A549 (cell line): ENCODE results near the gene AUH. TPM values are rescaled to one million over a fixed set of nuclear protein-coding genes. Genes with fewer than 3 reads are reported as not detected.

ENCODE experiments used
- ATAC-seq, 2 experiments: fragments of 200-7000 bp in 1 of 2; fragments of >200 bp in 1 of 2; cut with Nextera tagmentation in 1 of 2; cut with Tn5 transposase in 1 of 2; 3 replicates each; pipeline versions ENCODE4 v1.8.0 to v1.9.1; 2018 to 2020; ENCODE audit warnings: mild to moderate bottlenecking in 1 of 2, moderate library complexity in 1 of 2
- CTCF ChIA-PET: fragments of 300-600 bp; sonication (Branson Sonifier 250); formaldehyde crosslinking; extraction: SDS; loops from one replicate; lab custom pipeline; 2021; ENCODE audit warnings: antibody characterized with exemption, inconsistent platforms; lab: Yijun Ruan, JAX
- POLR2A ChIA-PET: fragments of 350-600 bp; formaldehyde crosslinking; extraction: SDS; loops from one replicate; lab custom pipeline; 2021; ENCODE audit warnings: antibody characterized with exemption, inconsistent platforms; lab: Yijun Ruan, JAX
- DNase-seq, 2 experiments: peaks; one replicate each; pipeline versions ENCODE4 v3.0.0 to v3.0.0-alpha.2; 2011 to 2016; ENCODE audit warnings: low read depth in 1 of 2, low spot score in 1 of 2
- FAIRE-seq: peaks from 2 replicates; lab custom pipeline; 2011; peaks lifted over from hg19 to GRCh38; lab: Jason Lieb, UNC
- H3K27ac ChIP-seq, 2 experiments: fragments of >200 bp; sonication (Bioruptor Twin); formaldehyde crosslinking; 3 replicates each; pipeline ENCODE4 v1.5.1; 2016 to 2017
- H3K4me1 ChIP-seq: fragments of >200 bp; sonication (Bioruptor Twin); formaldehyde crosslinking; 3 replicates; pipeline ENCODE4 v1.6.1; 2016
- H3K4me2 ChIP-seq: fragments of >200 bp; sonication (Bioruptor Twin); formaldehyde crosslinking; 3 replicates; pipeline ENCODE4 v1.6.1; 2016
- H3K4me3 ChIP-seq: fragments of >200 bp; sonication (Bioruptor Twin); formaldehyde crosslinking; 3 replicates; pipeline ENCODE4 v1.5.1; 2016
- H3K9me3 ChIP-seq: fragments of >200 bp; sonication (Bioruptor Twin); formaldehyde crosslinking; 3 replicates; pipeline ENCODE4 v1.6.1; 2016
- CBX8 ChIP-seq: fragments of 200-600 bp; sonication (generic); IDR thresholded peaks from 2 replicates; pipeline ENCODE4 v1.6.1; 2016
- CHD2 ChIP-seq: fragments of 150-350 bp; IDR thresholded peaks from 2 replicates; pipeline ENCODE4 v1.6.1; 2014; ENCODE audit warnings: low read length; ENCODE audit not compliant: partially characterized antibody
- CHD4 ChIP-seq: fragments of 200-600 bp; sonication (generic); IDR thresholded peaks from 2 replicates; pipeline ENCODE4 v1.6.1; 2016; ENCODE audit warnings: antibody characterized with exemption, mild to moderate bottlenecking, borderline replicate concordance
- E2F6 ChIP-seq: IDR thresholded peaks from 2 replicates; pipeline ENCODE4 v1.6.1; 2012; ENCODE audit warnings: low read depth, borderline replicate concordance
- EHF ChIP-seq: fragments of 250-450 bp; sonication (Bioruptor Pico); IDR thresholded peaks from 2 replicates; pipeline ENCODE4 v1.5.0; 2020; ENCODE audit warnings: mild to moderate bottlenecking
- ELK1 ChIP-seq: fragments of 150-350 bp; IDR thresholded peaks from 2 replicates; pipeline ENCODE4 v1.6.1; 2014; ENCODE audit warnings: low read depth, mild to moderate bottlenecking, low read length
- ESRRA ChIP-seq: fragments of 150-350 bp; IDR thresholded peaks from 2 replicates; pipeline ENCODE4 v1.6.1; 2014; ENCODE audit warnings: mild to moderate bottlenecking, low read length, borderline replicate concordance
- FOSB ChIP-seq: fragments of 250-450 bp; sonication (Bioruptor Pico); IDR thresholded peaks from 2 replicates; pipeline ENCODE4 v1.5.0; 2020; ENCODE audit warnings: mild to moderate bottlenecking, moderate library complexity
- FOXS1 ChIP-seq: fragments of 250-450 bp; sonication (Bioruptor Pico); IDR thresholded peaks from 2 replicates; pipeline ENCODE4 v1.5.0; 2020; ENCODE audit warnings: mild to moderate bottlenecking, moderate library complexity
- HMGXB4 ChIP-seq: fragments of 250-450 bp; sonication (Bioruptor Pico); IDR thresholded peaks from 2 replicates; pipeline ENCODE4 v1.5.0; 2021; ENCODE audit warnings: mild to moderate bottlenecking, moderate library complexity, borderline replicate concordance
- HOXA7 ChIP-seq: fragments of 250-450 bp; sonication (Bioruptor Pico); IDR thresholded peaks from 2 replicates; pipeline ENCODE4 v1.5.0; 2020; ENCODE audit warnings: mild to moderate bottlenecking, moderate library complexity
- JUNB ChIP-seq: fragments of >200 bp; sonication (Bioruptor Twin); formaldehyde crosslinking; IDR thresholded peaks from 2 replicates; pipeline ENCODE4 v1.6.1; 2016
- KDM1A ChIP-seq: fragments of 200-600 bp; sonication (generic); IDR thresholded peaks from 2 replicates; pipeline ENCODE4 v1.6.1; 2016; ENCODE audit warnings: low read depth, mild to moderate bottlenecking
- MAFK ChIP-seq: fragments of 450-650 bp; IDR thresholded peaks from 2 replicates; pipeline ENCODE4 v1.6.1; 2014; ENCODE audit not compliant: partially characterized antibody
- PBX3 ChIP-seq: IDR thresholded peaks from 2 replicates; pipeline ENCODE4 v1.6.1; 2012
- POLR2A ChIP-seq: IDR thresholded peaks from 2 replicates; pipeline ENCODE4 v1.6.1; 2012; ENCODE audit warnings: mild to moderate bottlenecking, low read length
- RARB ChIP-seq: fragments of 250-450 bp; sonication (Bioruptor Pico); IDR thresholded peaks from 2 replicates; pipeline ENCODE4 v1.8.0; 2021; ENCODE audit warnings: mild to moderate bottlenecking, moderate library complexity
- REST ChIP-seq: fragments of 200-600 bp; sonication (generic); IDR thresholded peaks from 2 replicates; pipeline ENCODE4 v1.6.1; 2016; ENCODE audit warnings: antibody characterized with exemption, mild to moderate bottlenecking, moderate library complexity
- RFX5 ChIP-seq: fragments of 450-650 bp; IDR thresholded peaks from 2 replicates; pipeline ENCODE4 v1.7.1; 2014; ENCODE audit warnings: antibody characterized with exemption, mild to moderate bottlenecking, moderate library complexity
- TP53 ChIP-seq: fragments of 250-450 bp; sonication (Bioruptor Pico); IDR thresholded peaks from 2 replicates; pipeline ENCODE4 v1.5.0; 2021; ENCODE audit warnings: mild to moderate bottlenecking, moderate library complexity
- USF2 ChIP-seq: fragments of 450-650 bp; IDR thresholded peaks from 2 replicates; pipeline ENCODE4 v1.6.1; 2014; ENCODE audit warnings: antibody characterized with exemption
- ZC3H11A ChIP-seq: fragments of 450-650 bp; IDR thresholded peaks from 2 replicates; pipeline ENCODE4 v1.6.1; 2014; ENCODE audit warnings: antibody characterized with exemption, mild to moderate bottlenecking
- ZNF302 ChIP-seq: fragments of 250-450 bp; sonication (Bioruptor Pico); IDR thresholded peaks from 2 replicates; pipeline ENCODE4 v1.9.0; 2021; ENCODE audit warnings: inconsistent platforms, mild to moderate bottlenecking, moderate library complexity
- WGBS: methylation state at CpG from one replicate; pipeline ENCODE4 v1.1.6; 2017; ENCODE audit errors: missing lambda C conversion rate; 5-methylcytosine and 5-hydroxymethylcytosine counted together
- polyA plus RNA-seq, 4 experiments: library from polyadenylated mRNA; depleted of rRNA in 3 of 4; stranded (reverse); fragments of >200 nt; fragmentation: RNase III in 1 of 4; extraction: RNeasy Plus Mini Kit Qiagen cat#74134 plus additional on column Dnase treatment in 1 of 4; gene quantifications; 2 replicates in 3 of 4; 3 replicates in 1 of 4; pipeline ENCODE4 v1.2.3, GENCODE V29; 2011 to 2017

AUH gene
- polyA plus RNA-seq, 2 of the 4 experiments (the other 2 are of a cell fraction): 11.1 to 15.9 TPM

GRCh38 chr9:91312717-91313325 lies 48.9 kb downstream of the AUH start:
- no peak for DNase-seq
- no peak for FAIRE-seq
- no peak overlapping the region for H3K4me3 ChIP-seq
- ATAC-seq: no peak
- WGBS: 89% methylated on average over 4 of the region's 4 CpGs
- H3K4me1 ChIP-seq: no peaks in the 10 kb centered on the region
- ChIA-PET POLR2A (no interaction called here), CTCF (no interaction called here)
- H3K9me3 ChIP-seq: no peaks in the 10 kb centered on the region
- H3K4me2 ChIP-seq: no peak overlapping the region
- TF ChIP-seq CBX8: no peak
- no peak for TF ChIP-seq HMGXB4 (CRISPR knock-in tag)
- TF ChIP-seq CHD2: no peak
- TF ChIP-seq ELK1: no peak
- TF ChIP-seq USF2: no peak
- TF ChIP-seq KDM1A: no peak
- TF ChIP-seq FOXS1: no peak
- no peak for TF ChIP-seq REST
- TF ChIP-seq E2F6: no peak
- no peak for TF ChIP-seq POLR2A
- TF ChIP-seq ZNF302 (CRISPR knock-in tag): no peak
- TF ChIP-seq CHD4: no peak
- no peak for TF ChIP-seq ZC3H11A
- no peak for TF ChIP-seq MAFK
- TF ChIP-seq TP53: no peak
- no peak overlapping the region for H3K27ac ChIP-seq

GRCh38 chr9:91310037-91310436 lies 51.7 kb downstream of the AUH start:
- ChIA-PET POLR2A (interaction anchor here (1.1 kb wide), 1 partner anchor 114 kb away, joined by 3 read pairs; the partner anchor contains the start of gene NFIL3), CTCF (interaction anchor here (0.8 kb wide), 1 partner anchor 119 kb away, joined by 3 read pairs; no protein-coding TSS in a partner anchor)
- no peak overlapping the region for H3K4me3 ChIP-seq
- no peaks in the 10 kb centered on the region for H3K9me3 ChIP-seq
- H3K4me2 ChIP-seq: no peak overlapping the region
- TF ChIP-seq REST (no peak), EHF (CRISPR knock-in tag) (no peak), PBX3 (no peak), CBX8 (no peak), FOSB (CRISPR knock-in tag) (no peak), ESRRA (no peak), RFX5 (no peak), JUNB (no peak), ELK1 (no peak), RARB (CRISPR knock-in tag) (no peak), HOXA7 (CRISPR knock-in tag) (no peak)
- no peak for DNase-seq
- 94% methylated on average over 2 of the region's 2 CpGs for WGBS
- H3K27ac ChIP-seq: no peak overlapping the region
- ATAC-seq: no peak
- no peaks in the 10 kb centered on the region for H3K4me1 ChIP-seq
- no peak for FAIRE-seq
